Stimulated activated CD4-positive, alpha-beta T cell treated with anti-CD3 and anti-CD28 coated beads, Interleukin-1b, Interleukin-23, amount 100 ng/mL, for 24 hours (primary cell): ENCODE results near the gene OLIG1.

ENCODE experiments used
- DNase-seq, 4 experiments: peaks; one replicate each; pipeline ENCODE4 v3.0.0-alpha.2; 2020; ENCODE audit warnings: low read depth in 4 of 4, low spot score in 1 of 4

OLIG1 gene

GRCh38 chr21:33030633-33031032, 39.3 kb upstream of the OLIG1 start:
- DNase-seq, result no peak

GRCh38 chr21:33031152-33031911, 38.6 kb upstream of the OLIG1 start:
- DNase-seq, result no peak

GRCh38 chr21:33032434-33033047, 37.4 kb upstream of the OLIG1 start:
- no peak for DNase-seq

- no peak for DNase-seq
Observed at GRCh38 chr21:33033094-33033951, 36.6 kb upstream of the OLIG1 start.

GRCh38 chr21:33033961-33034413, 36.0 kb upstream of the OLIG1 start:
- no peak for DNase-seq

- DNase-seq, result no peak
Observed at GRCh38 chr21:33035147-33035546, 34.8 kb upstream of the OLIG1 start.

- DNase-seq, result no peak
Observed at GRCh38 chr21:33036430-33037162, 33.3 kb upstream of the OLIG1 start.

- DNase-seq, result no peak
Observed at GRCh38 chr21:33037501-33037900, 32.4 kb upstream of the OLIG1 start.

- DNase-seq, result no peak
Observed at GRCh38 chr21:33039536-33039935, 30.4 kb upstream of the OLIG1 start.

GRCh38 chr21:33040215-33040614, 29.7 kb upstream of the OLIG1 start:
- DNase-seq, result no peak

GRCh38 chr21:33041981-33042380, 28.0 kb upstream of the OLIG1 start:
- no peak for DNase-seq

- no peak for DNase-seq
Observed at GRCh38 chr21:33042812-33043211, 27.1 kb upstream of the OLIG1 start.

- DNase-seq, result no peak
Observed at GRCh38 chr21:33046455-33046854, 23.5 kb upstream of the OLIG1 start.

GRCh38 chr21:33047231-33047630, 22.7 kb upstream of the OLIG1 start:
- DNase-seq, result no peak

- no peak for DNase-seq
Observed at GRCh38 chr21:33051925-33052324, 18.0 kb upstream of the OLIG1 start.

- no peak for DNase-seq
Observed at GRCh38 chr21:33053951-33054350, 16.0 kb upstream of the OLIG1 start.

GRCh38 chr21:33055991-33056390, 13.9 kb upstream of the OLIG1 start:
- DNase-seq, result no peak

- no peak for DNase-seq
Observed at GRCh38 chr21:33057385-33057940, 12.5 kb upstream of the OLIG1 start.

GRCh38 chr21:33058527-33058926, 11.4 kb upstream of the OLIG1 start:
- no peak for DNase-seq

GRCh38 chr21:33058957-33059356, 11.0 kb upstream of the OLIG1 start:
- DNase-seq, result no peak

- no peak for DNase-seq
Observed at GRCh38 chr21:33059380-33059841, 10.5 kb upstream of the OLIG1 start.
